ENCODE measurements around the gene MT1G.
"Not testable (repeated sequence)": the region's sequence is repeated elsewhere in the genome, so short reads cannot be mapped to it uniquely, and the experiment has no call there.

The MT1G gene

DNA sequence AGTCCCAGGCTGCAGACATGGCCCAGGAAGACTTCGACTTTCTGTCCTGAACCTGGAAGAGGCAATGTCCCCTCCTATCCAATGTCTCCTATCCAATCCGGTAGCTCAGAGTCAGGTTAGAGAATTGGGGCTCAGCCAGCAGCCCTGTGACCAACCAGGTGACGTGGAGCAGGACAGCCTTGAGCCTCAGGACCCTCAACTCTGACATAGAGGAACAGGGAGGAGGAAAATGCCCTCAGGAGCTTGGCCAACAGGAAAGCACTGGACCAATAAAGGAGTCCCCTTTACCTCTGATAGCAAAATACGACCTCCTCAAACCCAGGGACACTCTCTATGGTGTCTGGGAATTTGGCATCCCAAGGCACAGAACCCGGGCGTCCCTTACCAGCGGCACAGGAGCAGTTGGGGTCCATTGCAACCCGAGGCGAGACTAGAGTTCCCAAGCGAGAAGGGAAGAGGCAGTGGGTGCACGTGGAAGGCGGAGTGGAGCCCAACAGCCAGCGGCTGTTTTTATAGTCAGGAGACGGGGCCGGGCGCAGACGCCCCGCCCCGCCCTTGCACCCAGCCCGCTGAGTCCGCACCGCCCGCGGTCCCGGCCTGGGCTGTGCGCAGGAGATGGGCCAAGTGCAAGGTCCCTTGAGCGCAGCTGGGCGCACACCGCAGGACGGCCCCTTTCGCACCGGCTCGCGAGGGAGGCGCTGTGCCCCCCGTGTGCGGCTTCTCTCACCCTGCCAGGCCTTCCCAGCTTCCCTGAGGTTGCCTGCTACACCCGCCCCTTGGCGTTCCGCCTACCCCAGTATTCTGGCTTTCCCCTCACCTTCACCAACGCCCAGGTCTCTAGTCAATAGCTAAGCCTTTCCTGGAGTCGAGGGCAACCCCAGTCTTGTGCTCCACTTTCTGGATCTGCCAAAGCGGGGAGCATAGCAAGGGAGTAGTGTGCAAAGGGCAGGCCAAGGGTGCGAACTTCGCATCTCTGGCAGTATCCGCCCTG, at the start of gene MT1G:
Gene MT1G (minus strand): TSS at position 485 of the 991 bp plus-strand sequence. CDS start 72 bp downstream, at position 413.
- no peak for DNase-seq

DNA sequence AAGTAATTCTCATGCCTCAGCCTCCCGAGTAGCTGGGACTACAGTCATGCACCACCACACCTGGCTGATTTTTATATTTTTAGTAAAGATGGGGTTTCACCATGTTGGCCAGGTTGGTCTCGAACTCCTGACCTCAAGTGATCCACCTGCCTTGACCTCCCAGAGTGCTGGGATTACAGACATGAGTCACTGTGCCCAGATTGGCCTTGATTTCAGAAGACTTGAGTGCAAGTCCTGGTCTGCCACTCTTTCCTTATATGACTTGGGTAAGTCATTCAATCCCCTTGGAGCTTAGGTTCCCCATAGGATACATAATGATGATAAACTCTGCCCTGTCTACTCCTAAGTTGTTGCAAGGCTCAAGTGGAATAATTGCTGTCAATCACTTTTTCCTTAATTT, 49.7 kb upstream of the MT1G start:
- not testable (repeated sequence) for DNase-seq

GRCh38 chr16:56716761-56717160, 48.9 kb upstream of the MT1G start:
- DNase-seq = no peak

DNA sequence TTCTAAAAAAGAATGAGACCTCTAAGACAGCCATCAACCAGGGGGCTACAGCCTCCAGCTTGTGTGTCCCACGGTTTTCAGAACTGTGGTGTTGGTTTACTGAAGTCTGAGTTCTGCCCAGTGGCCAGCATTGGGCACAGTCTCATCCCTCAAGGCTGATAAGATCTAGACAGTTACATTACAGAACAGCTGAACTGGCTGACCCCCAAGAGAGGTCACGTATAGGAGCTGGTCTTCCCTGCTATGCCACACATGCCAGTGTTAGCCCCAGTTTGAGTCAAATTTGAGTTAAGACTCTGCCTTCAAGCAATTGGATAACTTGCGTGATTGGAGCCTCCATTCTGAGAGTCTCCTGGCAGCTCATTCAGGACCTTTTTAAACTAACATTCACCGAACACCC, 47.3 kb upstream of the MT1G start:
- DNase-seq = no peak

DNA sequence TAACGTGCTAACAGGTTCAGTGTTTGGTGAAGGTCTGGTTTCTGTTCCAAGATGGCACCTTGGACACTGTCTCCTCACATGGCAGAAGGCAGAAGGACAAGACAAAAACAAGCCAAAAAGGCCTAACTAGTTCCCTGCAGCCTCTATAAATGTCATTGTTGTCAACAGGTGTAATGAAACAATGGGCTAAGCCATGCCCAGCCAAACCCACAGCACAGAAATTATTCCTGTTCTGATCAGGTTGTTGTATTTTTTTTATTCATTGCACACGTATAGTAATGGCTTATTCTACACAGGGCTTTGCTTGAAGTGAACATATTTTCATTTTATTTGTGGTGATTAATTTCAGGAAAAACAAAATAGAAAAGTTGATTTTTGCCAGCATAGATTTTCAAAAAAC, 45.9 kb upstream of the MT1G start:
- no peak for DNase-seq

- no peak for DNase-seq
Measured at GRCh38 chr16:56711862-56712261, 44.0 kb upstream of the MT1G start.

- no peak for DNase-seq
Measured at GRCh38 chr16:56710181-56710737, 42.4 kb upstream of the MT1G start.

GRCh38 chr16:56709443-56710040, 41.7 kb upstream of the MT1G start:
- no peak for DNase-seq

- DNase-seq = no peak
Measured at GRCh38 chr16:56708525-56709442, 40.9 kb upstream of the MT1G start.

GRCh38 chr16:56702836-56703235, 35.0 kb upstream of the MT1G start:
- DNase-seq = no peak

- no peak for DNase-seq
Measured at GRCh38 chr16:56701534-56701933, 33.7 kb upstream of the MT1G start.

- DNase-seq = no peak
Measured at GRCh38 chr16:56700631-56701030, 32.8 kb upstream of the MT1G start.

DNA sequence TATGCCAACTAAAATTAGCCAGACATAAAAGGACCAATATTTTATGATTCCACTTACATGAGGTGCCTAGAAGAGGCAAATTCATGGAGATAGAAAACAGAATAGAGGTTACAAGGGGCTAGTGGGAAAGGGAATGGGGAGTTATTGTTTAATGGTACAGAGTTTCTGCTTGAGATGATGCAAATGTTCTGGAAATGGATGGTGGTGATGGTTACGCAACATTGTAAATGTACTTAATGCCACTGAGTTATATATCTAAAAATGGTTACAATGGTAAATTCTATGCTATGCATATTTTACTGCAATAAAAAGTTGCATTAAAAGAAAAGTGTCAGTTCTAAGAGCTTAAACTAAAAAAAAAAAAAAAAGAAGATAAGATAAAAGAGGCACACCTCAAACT, 32.3 kb upstream of the MT1G start:
- DNase-seq = no peak

DNA sequence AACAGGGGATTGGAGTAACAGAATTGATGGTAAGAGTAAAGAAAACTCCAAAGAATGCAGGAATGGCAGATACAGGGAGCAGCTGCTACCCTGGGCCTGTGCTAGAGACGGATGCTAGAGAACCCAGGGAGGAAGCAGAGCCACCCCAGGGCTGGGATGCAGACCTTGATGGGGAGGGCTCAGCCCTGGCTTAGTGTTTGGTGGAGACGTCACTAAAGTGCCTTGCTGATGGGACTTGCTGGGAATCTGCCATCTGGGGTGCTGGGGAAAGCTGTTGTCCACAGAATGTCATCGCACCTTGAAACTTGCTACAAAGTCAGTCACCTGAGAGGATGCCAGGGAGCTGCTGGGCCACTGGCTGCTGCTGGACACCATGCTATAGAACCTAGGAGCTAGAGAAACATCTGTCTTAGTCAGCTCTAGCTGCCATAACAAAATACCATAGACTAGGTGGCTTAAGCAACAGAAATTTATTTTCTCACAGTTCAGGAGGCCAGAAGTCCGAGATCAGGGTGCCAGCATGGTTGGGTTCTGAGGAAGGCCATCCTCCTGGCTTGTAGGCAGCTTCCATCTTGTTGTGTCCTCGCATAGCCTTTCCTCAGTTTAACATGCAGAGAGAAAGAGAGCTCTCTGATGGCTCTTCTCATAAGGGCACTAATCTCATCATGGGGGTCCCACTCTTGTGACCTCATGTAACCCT, 29.7 kb upstream of the MT1G start:
- DNase-seq = no peak

- no peak for DNase-seq
Measured at GRCh38 chr16:56695246-56695645, 27.4 kb upstream of the MT1G start.

- no peak for DNase-seq
Measured at GRCh38 chr16:56691885-56692284, 24.0 kb upstream of the MT1G start.

DNA sequence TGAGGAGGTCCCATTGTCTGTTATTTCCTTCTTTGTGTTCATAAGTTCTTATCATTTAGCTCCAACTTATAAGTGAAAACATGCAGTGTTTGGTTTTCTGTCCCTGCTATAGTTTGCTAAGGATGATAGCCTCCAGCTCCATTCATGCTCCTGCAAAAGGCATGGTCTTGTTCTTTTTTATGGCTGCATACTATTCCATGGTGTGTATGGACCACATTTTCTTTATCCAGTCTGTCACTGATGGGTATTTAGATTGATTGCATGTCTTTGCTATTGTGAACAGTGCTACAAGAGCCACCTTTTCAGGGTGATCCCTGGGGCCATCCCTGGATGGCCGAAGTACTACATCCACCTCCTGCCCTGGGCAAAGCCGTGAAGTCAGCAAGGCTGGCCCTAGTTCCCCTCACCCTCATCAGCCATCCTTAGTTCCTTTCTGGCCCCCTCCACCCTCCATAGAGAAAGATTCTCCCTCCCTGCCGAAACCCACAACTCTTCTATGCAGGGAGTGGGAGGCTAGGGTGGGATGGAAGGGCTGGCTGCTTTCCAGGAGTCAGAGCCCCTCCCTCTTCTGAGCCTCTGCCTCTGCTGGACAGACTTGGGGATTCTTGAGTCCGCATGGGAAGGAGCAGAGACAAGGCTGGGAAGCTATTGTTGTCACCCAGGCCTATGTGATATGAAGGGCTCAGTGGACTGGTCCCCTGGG, 22.7 kb upstream of the MT1G start:
- no peak for DNase-seq

- DNase-seq = no peak
Measured at GRCh38 chr16:56689171-56689570, 21.3 kb upstream of the MT1G start.

- DNase-seq = no peak
Measured at GRCh38 chr16:56688762-56689161, 20.9 kb upstream of the MT1G start.

DNA sequence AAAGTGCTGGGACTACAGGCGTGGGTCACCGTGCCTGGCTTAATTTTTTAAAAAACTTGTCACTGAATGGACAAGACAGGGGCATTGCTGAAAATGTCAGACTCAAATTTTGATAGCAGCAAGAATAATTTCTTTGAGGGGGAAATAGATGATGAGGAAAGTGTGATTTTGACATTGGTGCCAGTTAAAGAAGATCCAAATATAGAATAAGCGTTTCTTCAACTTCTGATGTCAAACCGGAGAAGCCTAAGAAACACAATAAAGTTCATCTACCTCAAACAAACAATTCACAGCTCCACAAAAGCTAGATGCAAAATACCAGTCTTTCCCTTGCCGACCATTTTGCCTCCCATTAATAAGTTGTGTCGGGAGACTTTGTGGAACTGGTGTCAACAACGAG, 18.9 kb upstream of the MT1G start:
- DNase-seq = no peak

DNA sequence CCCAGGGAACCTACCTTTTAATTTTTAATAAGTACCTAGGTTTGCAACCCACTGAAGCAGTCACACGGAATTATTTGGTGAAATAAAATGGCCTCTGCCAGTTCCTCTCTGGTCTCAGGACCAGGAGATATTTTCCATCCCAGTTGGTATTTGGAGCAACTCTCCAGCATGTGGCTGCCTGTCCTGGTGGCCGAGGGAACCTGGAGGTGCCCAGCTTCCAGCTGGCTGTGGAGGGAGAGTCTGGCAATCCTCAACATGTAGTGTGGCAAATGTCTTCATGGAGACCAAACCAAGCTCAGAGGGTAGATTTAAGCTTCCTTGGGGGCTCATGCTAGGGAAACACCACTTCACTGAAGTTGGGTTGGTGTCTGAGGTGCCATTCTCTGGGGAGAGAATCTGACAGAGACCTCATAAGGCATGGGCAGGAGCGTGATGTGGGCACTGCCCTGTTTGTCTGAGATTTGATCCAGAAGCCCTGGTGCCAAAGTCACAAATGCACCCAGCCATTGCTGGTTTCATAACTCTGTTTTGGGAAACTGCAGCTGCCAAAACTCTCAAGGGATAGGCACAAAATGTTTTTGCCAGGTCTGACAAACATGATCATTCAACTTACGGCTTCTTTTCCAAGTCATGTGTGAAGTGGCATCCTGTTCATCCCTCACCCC, 17.2 kb upstream of the MT1G start:
- DNase-seq = no peak

Data from NCI-H748 treated with DMSO at 0.1 percent for 48 hours (cell line).